ENCODE data around the gene COL16A1. TPM values are rescaled to one million over a fixed set of nuclear protein-coding genes. Genes with fewer than 3 reads are reported as not detected.

Gene COL16A1
- polyA plus RNA-seq, 3 donors from 2014 or later: not detected

- no peak for DNase-seq
- peaks cover 1 to 6% (median 2%) of the 10 kb centered on the region in 3 donors for H3K27me3 Mint-ChIP-seq (ENCODE audit: low read depth in 3 of 3)
Observed at GRCh38 chr1:31679676-31680230, 24.1 kb downstream of the COL16A1 start.

GRCh38 chr1:31679091-31679490 is 24.7 kb downstream of the COL16A1 start:
- no peak overlapping the region for H3K4me3 Mint-ChIP-seq
- no peaks in the 10 kb centered on the region for H3K4me1 Mint-ChIP-seq
- H3K27me3 Mint-ChIP-seq (ENCODE audit: low read depth in 3 of 3): peaks cover 2 to 3% (median 2%) of the 10 kb centered on the region in 3 donors
- no peak overlapping the region for H3K27ac Mint-ChIP-seq
- no peak for DNase-seq
- H3K9me3 Mint-ChIP-seq: no peaks in the 10 kb centered on the region
- H3K36me3 Mint-ChIP-seq: no peaks in the 10 kb centered on the region

More at GRCh38 chr1:31679676-31680230, 24.1 kb downstream of the COL16A1 start:
- peaks cover 0 to 1% of the 10 kb centered on the region in 2 donors for H3K4me1 Mint-ChIP-seq
- no peak overlapping the region for H3K27ac Mint-ChIP-seq
- no peak overlapping the region for H3K4me3 Mint-ChIP-seq
- no peaks in the 10 kb centered on the region for H3K36me3 Mint-ChIP-seq
- H3K9me3 Mint-ChIP-seq: no peaks in the 10 kb centered on the region

GRCh38 chr1:31678681-31679080 is 25.1 kb downstream of the COL16A1 start:
- no peaks in the 10 kb centered on the region for H3K4me1 Mint-ChIP-seq
- no peak overlapping the region for H3K4me3 Mint-ChIP-seq
- no peak overlapping the region for H3K27ac Mint-ChIP-seq
- peaks cover 2 to 3% (median 2%) of the 10 kb centered on the region in 3 donors for H3K27me3 Mint-ChIP-seq (ENCODE audit: low read depth in 3 of 3)
- no peaks in the 10 kb centered on the region for H3K36me3 Mint-ChIP-seq
- no peak for DNase-seq
- H3K9me3 Mint-ChIP-seq: no peaks in the 10 kb centered on the region

- Mint-ChIP-seq H3K4me3 (no peak overlapping the region), H3K27ac (no peak overlapping the region), H3K27me3 (ENCODE audit: low read depth in 3 of 3) (peaks cover 2 to 3% (median 2%) of the 10 kb centered on the region in 3 donors), H3K36me3 (no peaks in the 10 kb centered on the region), H3K4me1 (no peaks in the 10 kb centered on the region), H3K9me3 (no peaks in the 10 kb centered on the region)
- DNase-seq: no peak
Observed at GRCh38 chr1:31677949-31678348, 25.9 kb downstream of the COL16A1 start.

- Mint-ChIP-seq H3K27ac (peak overlapping the region in 1 of 6 donors; percentile 35), H3K9me3 (no peaks in the 10 kb centered on the region)
Observed at GRCh38 chr1:31677401-31677800, 26.4 kb downstream of the COL16A1 start.

GRCh38 chr1:31675756-31676155 is 28.1 kb downstream of the COL16A1 start:
- H3K36me3 Mint-ChIP-seq: no peaks in the 10 kb centered on the region
- peaks cover 0 to 2% of the 10 kb centered on the region in 2 donors for H3K4me1 Mint-ChIP-seq

More at GRCh38 chr1:31677401-31677800, 26.4 kb downstream of the COL16A1 start:
- Mint-ChIP-seq H3K27me3 (ENCODE audit: low read depth in 3 of 3) (peaks cover 0 to 3% (median 2%) of the 10 kb centered on the region in 3 donors), H3K36me3 (no peaks in the 10 kb centered on the region), H3K4me1 (no peaks in the 10 kb centered on the region), H3K4me3 (no peak overlapping the region)
- no peak for DNase-seq

GRCh38 chr1:31675161-31675560 is 28.7 kb downstream of the COL16A1 start:
- Mint-ChIP-seq H3K4me1 (peaks cover 3 to 5% of the 10 kb centered on the region in 2 donors), H3K9me3 (no peaks in the 10 kb centered on the region)

More at GRCh38 chr1:31675756-31676155, 28.1 kb downstream of the COL16A1 start:
- H3K9me3 Mint-ChIP-seq: no peaks in the 10 kb centered on the region
- no peak overlapping the region for H3K27ac Mint-ChIP-seq
- DNase-seq: no peak
- H3K27me3 Mint-ChIP-seq (ENCODE audit: low read depth in 3 of 3): peaks cover 0 to 5% (median 3%) of the 10 kb centered on the region in 3 donors
- no peak overlapping the region for H3K4me3 Mint-ChIP-seq

GRCh38 chr1:31674626-31675025 is 29.2 kb downstream of the COL16A1 start:
- no peaks in the 10 kb centered on the region for H3K9me3 Mint-ChIP-seq
- H3K27me3 Mint-ChIP-seq (ENCODE audit: low read depth in 3 of 3): peaks cover 0 to 7% (median 6%) of the 10 kb centered on the region in 3 donors
- no peaks in the 10 kb centered on the region for H3K36me3 Mint-ChIP-seq
- H3K27ac Mint-ChIP-seq: no peak overlapping the region
- H3K4me3 Mint-ChIP-seq: no peak overlapping the region
- H3K4me1 Mint-ChIP-seq: peaks cover 5 to 6% of the 10 kb centered on the region in 2 donors
- DNase-seq: no peak

More at GRCh38 chr1:31675161-31675560, 28.7 kb downstream of the COL16A1 start:
- H3K27ac Mint-ChIP-seq: no peak overlapping the region
- peaks cover 0 to 7% (median 5%) of the 10 kb centered on the region in 3 donors for H3K27me3 Mint-ChIP-seq (ENCODE audit: low read depth in 3 of 3)
- no peaks in the 10 kb centered on the region for H3K36me3 Mint-ChIP-seq
- no peak overlapping the region for H3K4me3 Mint-ChIP-seq
- no peak for DNase-seq

- H3K27ac Mint-ChIP-seq: no peak overlapping the region
- H3K4me3 Mint-ChIP-seq: no peak overlapping the region
- no peak for DNase-seq
- peaks cover 5 to 6% of the 10 kb centered on the region in 2 donors for H3K4me1 Mint-ChIP-seq
- peaks cover 2 to 13% (median 6%) of the 10 kb centered on the region in 3 donors for H3K27me3 Mint-ChIP-seq (ENCODE audit: low read depth in 3 of 3)
- H3K9me3 Mint-ChIP-seq: no peaks in the 10 kb centered on the region
- no peaks in the 10 kb centered on the region for H3K36me3 Mint-ChIP-seq
Observed at GRCh38 chr1:31673433-31673832, 30.4 kb downstream of the COL16A1 start.

- Mint-ChIP-seq H3K4me1 (peaks cover 5 to 6% of the 10 kb centered on the region in 2 donors), H3K36me3 (no peaks in the 10 kb centered on the region), H3K9me3 (no peaks in the 10 kb centered on the region), H3K27me3 (ENCODE audit: low read depth in 3 of 3) (peaks cover 2 to 13% (median 6%) of the 10 kb centered on the region in 3 donors), H3K27ac (no peak overlapping the region), H3K4me3 (no peak overlapping the region)
- DNase-seq: no peak
Observed at GRCh38 chr1:31672986-31673385, 30.8 kb downstream of the COL16A1 start.

- no peak for DNase-seq
- no peaks in the 10 kb centered on the region for H3K36me3 Mint-ChIP-seq
- no peaks in the 10 kb centered on the region for H3K9me3 Mint-ChIP-seq
- H3K4me1 Mint-ChIP-seq: peaks cover 5 to 6% of the 10 kb centered on the region in 2 donors
- H3K4me3 Mint-ChIP-seq: no peak overlapping the region
- H3K27ac Mint-ChIP-seq: no peak overlapping the region
- H3K27me3 Mint-ChIP-seq (ENCODE audit: low read depth in 3 of 3): peaks cover 2 to 13% (median 6%) of the 10 kb centered on the region in 3 donors
Observed at GRCh38 chr1:31671561-31672201, 32.1 kb downstream of the COL16A1 start.

GRCh38 chr1:31671147-31671546 is 32.7 kb downstream of the COL16A1 start:
- no peak for DNase-seq
- Mint-ChIP-seq H3K36me3 (no peaks in the 10 kb centered on the region), H3K27me3 (ENCODE audit: low read depth in 3 of 3) (peaks cover 3 to 15% (median 6%) of the 10 kb centered on the region in 3 donors), H3K27ac (no peak overlapping the region), H3K4me3 (no peak overlapping the region), H3K4me1 (peaks cover 5 to 6% of the 10 kb centered on the region in 2 donors), H3K9me3 (no peaks in the 10 kb centered on the region)

GRCh38 chr1:31670593-31670964 is 33.2 kb downstream of the COL16A1 start:
- Mint-ChIP-seq H3K27me3 (ENCODE audit: low read depth in 3 of 3) (peaks cover 4 to 15% (median 6%) of the 10 kb centered on the region in 3 donors), H3K4me1 (peaks cover 5 to 6% of the 10 kb centered on the region in 2 donors), H3K27ac (no peak overlapping the region), H3K4me3 (no peak overlapping the region), H3K9me3 (no peaks in the 10 kb centered on the region), H3K36me3 (no peaks in the 10 kb centered on the region)
- DNase-seq: no peak

GRCh38 chr1:31669786-31670592 is 33.8 kb downstream of the COL16A1 start:
- peak overlapping the region in 1 of 6 donors; percentile 32 for H3K27ac Mint-ChIP-seq
- peak overlapping the region; percentile 19 to 68 (median 51) for H3K4me3 Mint-ChIP-seq
- peaks cover 5 to 6% of the 10 kb centered on the region in 2 donors for H3K4me1 Mint-ChIP-seq
- H3K9me3 Mint-ChIP-seq: no peaks in the 10 kb centered on the region
- no peak for DNase-seq
- H3K36me3 Mint-ChIP-seq: no peaks in the 10 kb centered on the region
- H3K27me3 Mint-ChIP-seq (ENCODE audit: low read depth in 3 of 3): peaks cover 4 to 14% (median 6%) of the 10 kb centered on the region in 3 donors

Data from immature natural killer cell (primary cell).